Daoy (cell line): Measurements from ENCODE around the gene LEPROT. TPM values are rescaled to one million over a fixed set of nuclear protein-coding genes. Genes with fewer than 3 reads are reported as not detected.
"Not testable (repeated sequence)": the region's sequence is repeated elsewhere in the genome, so short reads cannot be mapped to it uniquely, and the experiment has no call there.

Experiments
- DNase-seq: peaks from one replicate; pipeline ENCODE4 v3.0.0-alpha.2; 2015; ENCODE audit warnings: low read depth
- total RNA-seq: library from RNA; depleted of rRNA; stranded (reverse); fragments of >200 nt; shearing (Covaris generic); gene quantifications from 2 replicates; pipeline ENCODE4 v1.2.3, GENCODE V29; 2014; rRNA removed

LEPROT gene, protein sequence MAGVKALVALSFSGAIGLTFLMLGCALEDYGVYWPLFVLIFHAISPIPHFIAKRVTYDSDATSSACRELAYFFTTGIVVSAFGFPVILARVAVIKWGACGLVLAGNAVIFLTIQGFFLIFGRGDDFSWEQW
- total RNA-seq: 19.9 and 21.3 TPM in 2 replicates

GRCh38 chr1:65420590-65421350 lies at the start of gene LEPROT, which contains the start of gene LEPR:
Gene LEPROT (plus strand): TSS chr1:65420668. CDS start chr1:65420725, 57 bp downstream.
Gene LEPR (plus strand): TSS chr1:65420668. CDS start chr1:65565566, 144,898 bp downstream.
- DNase-seq: no peak

- DNase-seq: no peak
These were observed 48.9 kb upstream of the LEPROT start for GRCh38 chr1:65371544-65371943.

DNA sequence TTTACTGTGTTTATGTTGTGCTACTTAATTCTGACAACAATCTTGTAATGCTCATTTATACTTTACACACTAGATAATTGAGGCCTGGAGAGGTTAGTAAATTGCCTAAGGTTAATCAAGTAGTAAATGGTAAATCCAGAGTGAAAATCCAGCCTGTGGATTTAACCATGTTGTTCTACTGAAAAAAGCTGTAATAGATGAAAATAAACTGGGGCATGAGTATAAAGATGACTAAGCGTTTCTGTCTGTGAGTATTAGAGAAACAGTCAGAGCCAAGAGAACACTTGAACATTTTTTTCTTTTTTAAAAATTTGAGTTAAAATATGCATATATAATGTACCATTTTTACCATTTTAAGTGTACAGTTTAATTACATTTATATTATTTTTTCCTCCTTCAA lies 47.9 kb upstream of the LEPROT start:
- DNase-seq: no peak

DNA sequence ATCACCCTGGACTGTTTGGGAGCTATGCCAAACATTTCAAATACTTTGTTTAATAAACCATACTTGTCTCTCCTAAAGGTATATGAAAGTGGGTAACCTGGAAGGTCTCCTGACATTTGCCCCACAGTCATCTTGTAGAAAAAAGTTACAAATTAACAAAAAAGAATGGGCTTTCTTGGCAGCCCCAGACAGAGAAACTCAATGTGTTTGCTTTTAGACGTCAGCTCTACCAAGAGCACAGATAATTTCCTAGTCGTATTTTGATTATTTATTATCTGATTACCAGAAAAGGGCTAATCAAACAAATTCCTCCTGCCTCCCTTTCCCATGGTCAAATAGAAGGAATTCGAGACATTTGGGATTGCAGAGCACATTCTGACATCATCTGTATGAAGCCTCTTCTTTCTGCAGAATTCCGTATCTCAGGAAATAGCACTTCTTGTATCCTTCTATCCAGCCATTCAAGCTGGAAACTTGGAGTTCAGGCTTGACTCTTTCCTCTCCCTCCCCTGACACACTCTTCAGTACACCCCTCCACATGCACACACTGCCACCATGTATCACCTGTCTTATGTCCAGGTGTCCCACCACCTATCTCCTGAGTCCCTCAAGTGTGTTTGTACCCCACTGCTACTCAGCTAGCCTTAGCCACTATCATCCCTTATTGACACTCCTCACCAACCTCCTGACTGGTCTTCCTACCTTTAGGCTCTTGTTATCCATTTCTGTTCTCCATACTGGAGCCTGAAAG lies 42.8 kb upstream of the LEPROT start:
- no peak for DNase-seq

DNA sequence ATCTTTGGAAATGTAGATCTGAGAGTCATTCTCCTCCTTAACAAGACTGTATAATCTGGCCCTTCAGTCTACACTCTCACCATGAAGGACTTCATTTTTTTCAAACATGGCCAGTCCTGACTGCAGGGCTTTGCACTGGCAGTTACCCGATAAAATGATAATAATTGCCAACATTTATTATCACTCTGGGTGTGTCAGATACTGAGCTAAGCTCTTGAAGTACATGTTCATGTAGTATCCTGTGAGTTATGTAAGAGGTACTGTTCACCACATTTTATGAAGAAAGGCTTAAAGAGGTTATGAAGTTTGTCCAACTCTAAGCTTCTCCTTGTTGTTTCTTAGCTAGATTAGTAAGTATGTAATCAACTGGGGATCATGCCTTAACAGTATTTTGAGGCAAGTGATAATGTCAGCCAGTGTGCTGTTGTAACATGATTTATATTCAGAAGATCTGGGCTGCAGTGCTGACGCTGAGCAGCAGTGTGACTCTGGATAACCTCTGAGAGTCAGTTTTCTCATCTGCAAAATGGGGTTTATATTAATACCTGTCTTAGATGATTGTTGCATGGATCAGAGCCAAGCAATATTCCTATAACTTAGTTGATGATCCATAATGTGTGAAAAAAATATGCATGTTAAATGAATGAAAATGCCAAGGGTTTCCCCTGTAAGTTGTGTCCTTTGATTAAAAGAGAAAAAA lies 42.1 kb upstream of the LEPROT start:
- no peak for DNase-seq

GRCh38 chr1:65384426-65384825 lies 36.0 kb upstream of the LEPROT start:
- DNase-seq: not testable (repeated sequence)

DNA sequence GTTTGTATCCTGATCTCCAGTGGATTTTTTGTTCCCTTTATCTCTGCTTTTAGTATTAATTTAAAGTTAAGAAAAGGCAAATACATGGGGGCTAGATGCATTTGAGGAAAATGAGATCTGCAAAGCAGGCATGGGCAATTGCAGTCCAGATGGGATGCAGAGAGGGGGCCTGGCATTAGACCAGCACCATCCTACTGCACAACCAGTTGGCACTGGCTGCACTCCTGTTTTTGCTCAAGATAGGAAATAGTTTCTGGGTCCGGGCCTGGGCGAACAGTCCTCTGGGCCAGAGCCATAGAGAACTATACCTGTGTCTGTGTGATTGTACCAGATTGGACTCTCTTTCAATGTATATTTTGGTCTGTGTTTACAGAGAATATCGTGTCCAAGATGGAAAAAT lies 34.0 kb upstream of the LEPROT start:
- no peak for DNase-seq

- no peak for DNase-seq
These were observed 32.6 kb upstream of the LEPROT start for GRCh38 chr1:65387821-65388220.

DNA sequence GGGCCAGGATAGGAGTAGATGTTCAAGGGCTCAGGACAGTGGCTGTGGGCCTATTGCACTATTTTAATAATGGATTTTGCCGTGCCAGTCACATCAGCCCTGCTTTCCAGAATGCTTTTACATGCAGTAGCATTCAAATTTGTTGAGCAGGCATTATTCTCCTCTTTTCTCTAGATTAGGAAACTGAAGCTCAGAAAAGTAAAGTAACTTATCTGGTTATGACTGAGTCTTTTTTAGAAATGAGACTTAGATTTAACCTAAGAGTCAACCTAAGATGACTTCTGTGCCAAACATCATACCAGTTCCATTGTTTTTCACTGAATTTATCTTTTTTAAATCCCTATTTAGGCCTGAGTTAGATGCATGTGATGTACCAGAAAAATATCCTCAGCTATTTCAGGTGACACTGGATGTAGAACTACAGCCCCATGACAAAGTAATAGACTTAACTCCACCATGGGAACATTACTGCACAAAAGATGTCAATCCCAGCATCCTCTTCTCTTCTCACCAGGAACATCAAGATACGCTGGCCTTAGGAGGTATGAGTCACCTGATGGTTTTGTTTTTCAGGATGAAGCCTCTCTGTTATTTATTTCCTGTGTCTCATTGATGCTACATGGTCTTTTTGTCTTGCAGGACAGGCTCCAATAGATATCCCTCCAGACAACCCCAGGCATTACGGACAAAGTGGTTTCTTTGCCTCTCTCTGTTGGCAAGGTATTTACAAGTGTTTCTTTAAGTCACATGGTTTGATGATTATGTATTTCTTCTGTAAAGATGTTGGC lies 31.4 kb upstream of the LEPROT start:
- DNase-seq: no peak

GRCh38 chr1:65392497-65392896 lies 28.0 kb upstream of the LEPROT start:
- no peak for DNase-seq

DNA sequence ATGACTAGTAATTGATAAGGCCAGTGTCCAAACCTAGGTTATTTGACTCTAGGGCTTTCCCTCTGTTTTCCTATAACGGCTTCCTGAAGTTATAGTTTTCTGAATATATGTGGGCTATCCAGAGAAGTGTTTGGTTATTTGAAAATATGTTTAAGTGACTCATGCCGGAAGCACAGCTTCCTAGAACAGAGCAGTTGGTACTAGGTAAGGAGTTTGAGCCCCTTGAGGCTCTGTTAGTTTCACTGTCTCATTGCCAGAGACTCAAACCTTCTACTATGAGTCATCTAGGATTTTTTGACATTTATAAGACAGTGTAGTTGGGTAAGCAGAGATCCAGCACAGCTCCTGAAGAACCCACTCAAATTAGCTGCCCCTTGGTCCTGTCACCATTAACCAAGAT lies 27.1 kb upstream of the LEPROT start:
- peak; percentile 67 for DNase-seq

DNA sequence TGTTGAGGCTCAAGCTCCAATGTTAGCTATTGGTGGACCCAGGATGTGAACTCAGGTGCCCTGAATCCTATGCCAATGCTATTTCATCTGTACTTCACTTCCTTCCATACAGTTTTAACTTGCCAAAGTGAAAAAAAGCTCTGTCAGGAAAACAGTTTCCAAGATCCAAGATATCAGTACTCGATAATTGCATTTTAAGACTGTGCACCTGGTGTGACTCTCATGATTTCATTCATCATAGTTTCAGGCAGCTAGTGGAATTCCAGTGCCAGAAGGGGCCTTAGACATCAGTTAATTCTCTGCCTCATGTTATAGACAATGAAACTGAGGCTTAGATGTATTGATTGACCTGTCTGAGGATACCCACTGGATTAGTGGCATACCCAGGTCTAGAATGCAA lies 26.5 kb upstream of the LEPROT start:
- no peak for DNase-seq

- DNase-seq: peak; percentile 19
These were observed 24.4 kb upstream of the LEPROT start for GRCh38 chr1:65395887-65396612.

DNA sequence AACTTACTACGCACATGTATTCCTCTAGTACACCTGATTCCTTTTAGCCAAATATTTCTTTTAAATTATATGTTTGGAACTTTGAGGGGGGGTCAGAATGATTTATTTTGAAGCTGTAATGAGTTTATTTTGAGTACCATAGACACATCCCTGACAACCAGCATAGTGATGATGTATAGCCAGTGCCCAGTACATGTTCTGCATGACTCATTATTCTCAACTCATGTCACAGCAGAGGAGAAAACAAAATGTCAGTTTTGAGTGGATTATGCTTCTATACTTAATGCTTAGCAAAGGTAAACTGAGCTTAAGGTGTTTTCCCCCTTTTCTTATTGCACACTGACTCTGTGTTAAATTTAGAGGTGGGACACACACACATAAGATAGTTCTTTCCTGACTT lies 22.4 kb upstream of the LEPROT start:
- DNase-seq: no peak

- DNase-seq: no peak
These were observed 21.5 kb upstream of the LEPROT start for GRCh38 chr1:65399003-65399402.

- DNase-seq: no peak
These were observed 18.9 kb upstream of the LEPROT start for GRCh38 chr1:65401612-65402011.

DNA sequence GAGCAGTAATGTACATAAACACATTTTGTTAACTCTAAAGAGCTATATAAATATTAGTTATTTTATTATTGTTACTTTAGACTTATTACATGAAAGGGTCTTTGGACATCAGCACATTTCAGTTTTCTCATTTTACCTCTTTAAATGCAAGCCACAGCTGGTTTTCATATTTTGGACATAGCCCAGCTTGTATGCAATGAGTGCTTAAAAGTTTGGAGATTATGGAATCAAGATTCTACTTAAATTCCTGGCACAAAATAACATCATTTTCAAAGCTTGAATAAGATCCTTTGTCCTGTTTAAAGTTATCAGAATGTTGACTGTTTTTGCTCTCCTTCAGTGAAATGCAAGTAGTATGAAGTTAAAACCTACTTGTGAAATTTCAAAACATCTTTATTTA lies 15.5 kb upstream of the LEPROT start:
- no peak for DNase-seq

DNA sequence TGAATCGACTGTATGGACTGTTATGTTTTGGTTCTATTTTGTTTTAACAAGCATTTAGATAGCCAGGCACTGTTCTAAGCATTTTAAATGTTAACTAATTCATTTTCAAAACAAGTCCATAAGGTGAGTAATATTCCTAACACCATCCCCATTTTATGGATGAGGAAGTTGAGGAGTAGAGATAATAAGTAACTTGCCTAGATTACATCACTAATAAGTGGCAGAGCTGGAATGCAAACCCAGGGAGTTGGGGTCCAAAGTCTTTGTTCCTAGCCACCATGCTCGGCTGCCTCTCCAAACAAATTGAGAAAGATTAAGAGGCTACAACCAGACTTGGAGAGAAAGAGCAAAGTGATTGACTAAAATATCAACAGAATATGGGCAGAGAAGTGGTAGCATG lies 12.6 kb upstream of the LEPROT start:
- no peak for DNase-seq

- DNase-seq: no peak
These were observed 11.2 kb upstream of the LEPROT start for GRCh38 chr1:65409314-65409713.

DNA sequence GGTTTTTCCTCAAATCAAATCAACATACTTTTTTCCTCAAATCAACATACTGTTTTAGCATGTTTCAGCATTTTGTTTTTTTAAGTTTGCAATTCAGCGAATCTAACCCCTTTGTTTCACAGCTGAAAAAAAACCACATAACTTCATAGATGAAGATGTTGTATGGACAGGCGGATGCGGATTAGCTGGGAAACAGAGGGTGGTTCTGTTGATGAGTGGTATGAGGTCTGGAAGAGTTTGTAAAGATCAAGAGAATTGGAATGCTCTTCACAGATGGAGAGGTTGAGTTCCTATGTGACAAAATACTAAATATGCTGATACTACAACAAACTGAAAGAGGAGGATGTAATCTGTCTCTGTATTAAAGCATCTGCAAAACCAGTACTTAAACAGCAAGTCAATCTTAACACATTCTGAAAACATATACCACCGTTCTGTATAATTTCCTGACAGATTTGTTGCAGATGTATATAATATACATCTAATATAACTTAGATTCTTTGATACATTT lies 10.6 kb upstream of the LEPROT start:
- no peak for DNase-seq
